H4 (cell line): ENCODE results near the gene PSMD8. TPM values are rescaled to one million over a fixed set of nuclear protein-coding genes. Genes with fewer than 3 reads are reported as not detected.

ENCODE experiments used
- total RNA-seq: library from RNA; depleted of rRNA; stranded (reverse); fragments of >200 nt; shearing (Covaris generic); gene quantifications from 2 replicates; pipeline ENCODE4 v1.2.3, GENCODE V29; 2014; rRNA removed

The PSMD8 gene
- total RNA-seq, 1 experiment from 2014 or later = 743 TPM

Other genes with a start within 250 kb of the PSMD8 start
- gene DPF1, start 150.3 kb upstream of the PSMD8 start, total RNA-seq = 5.1 and 7.2 TPM in 2 replicates
- not detected in 2 replicates for gene PPP1R14A, start 118.2 kb upstream of the PSMD8 start, total RNA-seq
- gene SPINT2, start 110.0 kb upstream of the PSMD8 start, total RNA-seq = 1.1 TPM in 1 of 2 replicates, not detected in the other
- gene C19orf33, start 70.3 kb upstream of the PSMD8 start, total RNA-seq = 2.7 TPM in 1 of 2 replicates, not detected in the other
- 138 and 146 TPM in 2 replicates for gene YIF1B, start 58.6 kb upstream of the PSMD8 start, total RNA-seq
- gene KCNK6, start 54.7 kb upstream of the PSMD8 start, total RNA-seq = 0.04 TPM in 1 of 2 replicates, not detected in the other
- 2.0 TPM in 1 of 2 replicates, not detected in the other for gene CATSPERG, start 38.7 kb upstream of the PSMD8 start, total RNA-seq
- 0.08 and 0.14 TPM in 2 replicates for gene GGN, start 13.5 kb downstream of the PSMD8 start, total RNA-seq
- 0.10 and 1.4 TPM in 2 replicates for gene SPRED3, start 14.1 kb downstream of the PSMD8 start, total RNA-seq
- 15.6 and 19.7 TPM in 2 replicates for gene FAM98C, start 28.5 kb downstream of the PSMD8 start, total RNA-seq
- gene RASGRP4, start 51.6 kb downstream of the PSMD8 start, total RNA-seq = 0.62 TPM in 1 of 2 replicates, not detected in the other
- gene RYR1, start 59.1 kb downstream of the PSMD8 start, total RNA-seq = not detected in 2 replicates
- gene MAP4K1, start 243.4 kb downstream of the PSMD8 start, total RNA-seq = 0.29 and 3.0 TPM in 2 replicates
- 980 and 1,233 TPM in 2 replicates for gene EIF3K, start 244.6 kb downstream of the PSMD8 start, total RNA-seq